ENCODE data around the gene LMCD1.

LMCD1 gene

GRCh38 chr3:8501371-8502131, at the start of gene LMCD1:
Gene LMCD1 (plus strand): TSS chr3:8501823. CDS start chr3:8501939, 116 bp downstream.
- peak; percentile 72 for DNase-seq

GRCh38 chr3:8452112-8452511, 49.5 kb upstream of the LMCD1 start:
- no peak for DNase-seq

- no peak for DNase-seq
Measured at GRCh38 chr3:8453153-8453552, 48.5 kb upstream of the LMCD1 start.

GRCh38 chr3:8455526-8456411, 45.9 kb upstream of the LMCD1 start:
- no peak for DNase-seq

GRCh38 chr3:8456412-8456811, 45.2 kb upstream of the LMCD1 start:
- DNase-seq = no peak

- DNase-seq = no peak
Measured at GRCh38 chr3:8457039-8457438, 44.6 kb upstream of the LMCD1 start.

- no peak for DNase-seq
Measured at GRCh38 chr3:8458238-8458661, 43.4 kb upstream of the LMCD1 start.

- no peak for DNase-seq
Measured at GRCh38 chr3:8458711-8459110, 42.9 kb upstream of the LMCD1 start.

- DNase-seq = no peak
Measured at GRCh38 chr3:8460050-8460708, 41.4 kb upstream of the LMCD1 start.

GRCh38 chr3:8460815-8461456, 40.7 kb upstream of the LMCD1 start:
- no peak for DNase-seq

GRCh38 chr3:8464668-8465067, 37.0 kb upstream of the LMCD1 start:
- no peak for DNase-seq

GRCh38 chr3:8466526-8466925, 35.1 kb upstream of the LMCD1 start:
- DNase-seq = no peak

GRCh38 chr3:8470801-8471200, 30.8 kb upstream of the LMCD1 start:
- no peak for DNase-seq

GRCh38 chr3:8472549-8472948, 29.1 kb upstream of the LMCD1 start:
- DNase-seq = no peak

- DNase-seq = no peak
Measured at GRCh38 chr3:8473029-8473428, 28.6 kb upstream of the LMCD1 start.

- DNase-seq = no peak
Measured at GRCh38 chr3:8473990-8474389, 27.6 kb upstream of the LMCD1 start.

- no peak for DNase-seq
Measured at GRCh38 chr3:8474991-8475390, 26.6 kb upstream of the LMCD1 start.

GRCh38 chr3:8480699-8481098, 20.9 kb upstream of the LMCD1 start:
- no peak for DNase-seq

GRCh38 chr3:8481380-8481779, 20.2 kb upstream of the LMCD1 start:
- DNase-seq = no peak

GRCh38 chr3:8482263-8482662, 19.4 kb upstream of the LMCD1 start:
- no peak for DNase-seq

- peak; percentile 62 for DNase-seq
Measured at GRCh38 chr3:8482960-8483665, 18.5 kb upstream of the LMCD1 start.

- DNase-seq = no peak
Measured at GRCh38 chr3:8484409-8485140, 17.0 kb upstream of the LMCD1 start.
